ENCODE measurements around the gene RHOA. TPM values are rescaled to one million over a fixed set of nuclear protein-coding genes. Genes with fewer than 3 reads are reported as not detected.

The RHOA gene
- total and polyA plus RNA-seq, 2 of the 13 experiments (the other 11 are each of a cell fraction or from before 2014, with no cell fraction given): 131 to 177 TPM

DNA sequence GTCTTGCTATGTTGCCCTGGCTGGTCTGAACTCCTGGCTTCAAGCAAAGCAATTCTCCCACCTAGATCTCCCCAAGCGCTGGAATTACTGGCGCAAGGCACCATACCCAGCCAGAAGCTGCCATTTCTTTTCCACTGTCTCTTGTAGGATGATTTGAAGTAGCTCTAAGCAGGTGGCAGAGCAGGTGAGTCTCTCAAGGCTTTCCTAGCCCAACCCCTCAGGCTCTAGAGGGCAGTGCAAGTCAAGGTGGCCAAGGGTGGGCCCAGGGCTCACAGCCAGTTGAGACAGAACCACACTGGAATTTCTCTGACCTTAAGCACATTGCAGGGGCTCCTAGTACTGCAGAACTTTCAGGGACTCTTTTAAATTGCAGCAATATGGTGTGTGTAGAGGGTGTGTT lies 42.7 kb upstream of the RHOA start:
- peak; percentile 91 for ATAC-seq
- Histone ChIP-seq H3K9ac (ENCODE audit: insufficient read depth, low read depth, low read length) (no peak overlapping the region), H3K4me1 (ENCODE audit: insufficient read depth, low read length) (peaks cover 46% of the 10 kb centered on the region), H3K79me2 (ENCODE audit: insufficient read depth, low read length) (no peaks in the 10 kb centered on the region), H3K9me3 (ENCODE audit: low read length) (no peaks in the 10 kb centered on the region), H3K4me2 (ENCODE audit: low read depth, low read length) (peak overlapping the region; percentile 14; the same call in 1 of the 2 replicates), H3K27ac (ENCODE audit: extremely low read length, insufficient read depth, low read length) (no peak overlapping the region), H3K27me3 (ENCODE audit: control insufficient read depth in 1 of 2, insufficient read depth in 2 of 2, low read length in 2 of 2) (no peaks in the 10 kb centered on the region), H2AFZ (ENCODE audit: low read length) (no peak overlapping the region), H3K4me3 (replicated peaks in 1 of 3; ENCODE audit: insufficient read depth in 1 of 3, low read depth in 2 of 3, low read length in 3 of 3) (no peak overlapping the region), H3K36me3 (replicated peaks in 1 of 2; ENCODE audit: control insufficient read depth in 1 of 2, insufficient read depth in 2 of 2, low read length in 2 of 2) (no peaks in the 10 kb centered on the region), H4K20me1 (ENCODE audit: insufficient read depth, low read length) (no peaks in the 10 kb centered on the region)
- POLR2A ChIA-PET: interaction anchor here (1.0 to 1.2 kb wide), 4 partner anchors 11 to 46 kb away, joined by 3 to 7 read pairs (median 4); partner anchors contain the start of genes RHOA and TCTA
- peak; percentile 66 for DNase-seq (ENCODE audit: low spot score)
- 53% methylated on average over 2 of the region's 2 CpGs for WGBS (ENCODE audit: low lambda C conversion rate)
- CTCF ChIA-PET (ENCODE audit: low intra/inter-chr PET ratio, low total read pairs): interaction anchor here (1.3 kb wide), 1 partner anchor 217 kb away, joined by 5 read pairs; no protein-coding TSS in a partner anchor
- peak; percentile 90 for FAIRE-seq
- in situ Hi-C loops (cut with HindIII; ENCODE audit: extremely low pct_ligation_motif_present, low pct_unique_long_range_greater_than_20kb): no loop called here
- BruUV-seq (replicated peaks): no TSS peak
- intact Hi-C loops (cut with micrococcal nuclease; ENCODE audit: unreplicated experiment): loop anchor here (1.0 kb wide), 2 partner anchors 85 to 217 kb away; no protein-coding TSS in a partner anchor
- TF ChIP-seq ZNF720 (CRISPR knock-in tag; IDR thresholded peaks at IDR 0.05): no peak
- TF ChIP-seq MTA3 (CRISPR knock-in tag; IDR thresholded peaks at IDR 0.05): no peak
- no peak for TF ChIP-seq ZNF572 (CRISPR knock-in tag; IDR thresholded peaks at IDR 0.05)
- TF ChIP-seq NFRKB (IDR thresholded peaks at IDR 0.05): no peak
- no peak for TF ChIP-seq SNAI1 (CRISPR knock-in tag; IDR thresholded peaks at IDR 0.05; ENCODE audit: borderline replicate concordance)
- TF ChIP-seq HOXA3 (CRISPR knock-in tag; IDR thresholded peaks at IDR 0.05): 0 out of 2 replicates have a peak, but pooled peaks have one; percentile 25
- TF ChIP-seq BHLHE40 (IDR thresholded peaks at IDR 0.05; ENCODE audit: low read length): no peak
- TF ChIP-seq ARNT (IDR thresholded peaks at IDR 0.05): no peak
- TF ChIP-seq, protein P1, sequence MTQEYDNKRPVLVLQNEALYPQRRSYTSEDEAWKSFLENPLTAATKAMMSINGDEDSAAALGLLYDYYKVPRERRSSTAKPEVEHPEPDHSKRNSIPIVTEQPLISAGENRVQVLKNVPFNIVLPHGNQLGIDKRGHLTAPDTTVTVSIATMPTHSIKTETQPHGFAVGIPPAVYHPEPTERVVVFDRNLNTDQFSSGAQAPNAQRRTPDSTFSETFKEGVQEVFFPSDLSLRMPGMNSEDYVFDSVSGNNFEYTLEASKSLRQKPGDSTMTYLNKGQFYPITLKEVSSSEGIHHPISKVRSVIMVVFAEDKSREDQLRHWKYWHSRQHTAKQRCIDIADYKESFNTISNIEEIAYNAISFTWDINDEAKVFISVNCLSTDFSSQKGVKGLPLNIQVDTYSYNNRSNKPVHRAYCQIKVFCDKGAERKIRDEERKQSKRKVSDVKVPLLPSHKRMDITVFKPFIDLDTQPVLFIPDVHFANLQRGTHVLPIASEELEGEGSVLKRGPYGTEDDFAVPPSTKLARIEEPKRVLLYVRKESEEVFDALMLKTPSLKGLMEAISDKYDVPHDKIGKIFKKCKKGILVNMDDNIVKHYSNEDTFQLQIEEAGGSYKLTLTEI (CRISPR knock-in tag; conservative IDR thresholded peaks at IDR 0.05): no peak
- TF ChIP-seq, protein P2, sequence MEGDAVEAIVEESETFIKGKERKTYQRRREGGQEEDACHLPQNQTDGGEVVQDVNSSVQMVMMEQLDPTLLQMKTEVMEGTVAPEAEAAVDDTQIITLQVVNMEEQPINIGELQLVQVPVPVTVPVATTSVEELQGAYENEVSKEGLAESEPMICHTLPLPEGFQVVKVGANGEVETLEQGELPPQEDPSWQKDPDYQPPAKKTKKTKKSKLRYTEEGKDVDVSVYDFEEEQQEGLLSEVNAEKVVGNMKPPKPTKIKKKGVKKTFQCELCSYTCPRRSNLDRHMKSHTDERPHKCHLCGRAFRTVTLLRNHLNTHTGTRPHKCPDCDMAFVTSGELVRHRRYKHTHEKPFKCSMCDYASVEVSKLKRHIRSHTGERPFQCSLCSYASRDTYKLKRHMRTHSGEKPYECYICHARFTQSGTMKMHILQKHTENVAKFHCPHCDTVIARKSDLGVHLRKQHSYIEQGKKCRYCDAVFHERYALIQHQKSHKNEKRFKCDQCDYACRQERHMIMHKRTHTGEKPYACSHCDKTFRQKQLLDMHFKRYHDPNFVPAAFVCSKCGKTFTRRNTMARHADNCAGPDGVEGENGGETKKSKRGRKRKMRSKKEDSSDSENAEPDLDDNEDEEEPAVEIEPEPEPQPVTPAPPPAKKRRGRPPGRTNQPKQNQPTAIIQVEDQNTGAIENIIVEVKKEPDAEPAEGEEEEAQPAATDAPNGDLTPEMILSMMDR (CRISPR knock-in tag; IDR thresholded peaks at IDR 0.05): peak; percentile 90
- TF ChIP-seq KDM1A (CRISPR knock-in tag; IDR thresholded peaks at IDR 0.05): no peak
- no peak for TF ChIP-seq SNRNP70 (IDR thresholded peaks at IDR 0.05; ENCODE audit: low read depth, low read length)
- TF ChIP-seq NFKB2 (CRISPR knock-in tag; IDR thresholded peaks at IDR 0.05; ENCODE audit: borderline replicate concordance): no peak
- no peak for TF ChIP-seq HDAC2 (CRISPR knock-in tag; IDR thresholded peaks at IDR 0.05)
- TF ChIP-seq, protein P3, sequence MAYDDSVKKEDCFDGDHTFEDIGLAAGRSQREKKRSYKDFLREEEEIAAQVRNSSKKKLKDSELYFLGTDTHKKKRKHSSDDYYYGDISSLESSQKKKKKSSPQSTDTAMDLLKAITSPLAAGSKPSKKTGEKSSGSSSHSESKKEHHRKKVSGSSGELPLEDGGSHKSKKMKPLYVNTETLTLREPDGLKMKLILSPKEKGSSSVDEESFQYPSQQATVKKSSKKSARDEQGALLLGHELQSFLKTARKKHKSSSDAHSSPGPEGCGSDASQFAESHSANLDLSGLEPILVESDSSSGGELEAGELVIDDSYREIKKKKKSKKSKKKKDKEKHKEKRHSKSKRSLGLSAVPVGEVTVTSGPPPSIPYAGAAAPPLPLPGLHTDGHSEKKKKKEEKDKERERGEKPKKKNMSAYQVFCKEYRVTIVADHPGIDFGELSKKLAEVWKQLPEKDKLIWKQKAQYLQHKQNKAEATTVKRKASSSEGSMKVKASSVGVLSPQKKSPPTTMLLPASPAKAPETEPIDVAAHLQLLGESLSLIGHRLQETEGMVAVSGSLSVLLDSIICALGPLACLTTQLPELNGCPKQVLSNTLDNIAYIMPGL (CRISPR knock-in tag; IDR thresholded peaks at IDR 0.05; ENCODE audit: borderline replicate concordance in 1 of 2, low read depth in 1 of 2): peak; percentile 23 to 69; a peak in 1 of 4 replicates
- TF ChIP-seq NR2F1 (CRISPR knock-in tag; IDR thresholded peaks at IDR 0.05): no peak
- 0 out of 2 replicates have a peak, but pooled peaks have one; percentile 26 for TF ChIP-seq ZNF331 (CRISPR knock-in tag; IDR thresholded peaks at IDR 0.05)
- no peak for TF ChIP-seq ARNTL (CRISPR knock-in tag; IDR thresholded peaks at IDR 0.05)
- no peak for TF ChIP-seq SIN3A (IDR thresholded peaks at IDR 0.05; ENCODE audit: borderline replicate concordance, low read depth, low read length)
- TF ChIP-seq ZNF230 (CRISPR knock-in tag; IDR thresholded peaks at IDR 0.05): peak; percentile 74; the same call in 1 of the 2 replicates
- TF ChIP-seq ZNF788 (CRISPR knock-in tag; IDR thresholded peaks at IDR 0.05; ENCODE audit: borderline replicate concordance): no peak
